K562 (cell line): Measurements from ENCODE around the gene RAP2B. TPM values are rescaled to one million over a fixed set of nuclear protein-coding genes. Genes with fewer than 3 reads are reported as not detected.

Experiments
- FIP1L1 ChIP-seq: fragments of 200-400 bp; formaldehyde crosslinking; IDR thresholded peaks from 2 replicates; pipeline ENCODE4 v1.6.1; 2018; ENCODE audit warnings: mild to moderate bottlenecking, low read depth, low read length; ENCODE audit not compliant: poor library complexity, severe bottlenecking
- KAT8 ChIP-seq: fragments of 450-650 bp; IDR thresholded peaks from 2 replicates; pipeline ENCODE4 v1.6.1; 2016; ENCODE audit warnings: low read depth, mild to moderate bottlenecking
- MAZ ChIP-seq, 2 experiments: fragments of 450-650 bp in 1 of 2; sonication (generic) in 1 of 2; formaldehyde crosslinking; IDR thresholded peaks in 1 of 2; conservative IDR thresholded peaks in 1 of 2; 2 replicates each; pipeline versions ENCODE4 v1.4.0 to v1.5.0; 2020; ENCODE audit warnings: mild to moderate bottlenecking in 1 of 2, missing genetic modification reagents in 1 of 2
- NCOA6 ChIP-seq: fragments of 450-650 bp; IDR thresholded peaks from 2 replicates; pipeline ENCODE4 v1.6.1; 2017; ENCODE audit warnings: mild to moderate bottlenecking
- NRF1 ChIP-seq, 2 experiments: fragments of 450-650 bp; IDR thresholded peaks in 1 of 2; conservative IDR thresholded peaks in 1 of 2; 2 replicates each; pipeline ENCODE4 v1.6.1; 2014; ENCODE audit warnings: mild to moderate bottlenecking in 2 of 2
- POLR2G ChIP-seq: fragments of 200-400 bp; formaldehyde crosslinking; IDR thresholded peaks from 2 replicates; pipeline ENCODE4 v1.6.1; 2017; ENCODE audit warnings: low read depth, mild to moderate bottlenecking, antibody characterized with exemption, low read length, moderate library complexity
- TAF1 ChIP-seq: IDR thresholded peaks from 2 replicates; pipeline ENCODE4 v1.6.1; 2011; ENCODE audit warnings: mild to moderate bottlenecking, low read length, moderate library complexity; ENCODE audit not compliant: insufficient read depth, control insufficient read depth, severe bottlenecking; ENCODE audit errors: extremely low read depth
- UBTF ChIP-seq, 2 experiments: IDR thresholded peaks; 2 replicates each; pipeline ENCODE4 v1.6.1; 2012; ENCODE audit warnings: improper control_type of control experiment in 2 of 2, low read depth in 2 of 2, low read length in 2 of 2, borderline replicate concordance in 1 of 2
- ZNF408 ChIP-seq: fragments of 250-450 bp; sonication (Bioruptor Pico); IDR thresholded peaks from 2 replicates; pipeline ENCODE4 v1.4.0; 2020; ENCODE audit warnings: low read depth, mild to moderate bottlenecking, moderate library complexity
- polyA plus RNA-seq, 8 experiments: library from polyadenylated mRNA; depleted of rRNA in 4 of 8; stranded (reverse) in 5 of 8; unstranded in 3 of 8; fragments of >200 nt; fragmentation: Nextera tagmentation in 2 of 8; fragmentation: Illumina TruSeq in 1 of 8; extraction: Ambion mirVana in 2 of 8; extraction: Trizol in 1 of 8; gene quantifications; 2 replicates each; pipeline versions ENCODE4 v1.2.1 to v1.2.3, GENCODE V29; 2011 to 2014; ENCODE audit warnings: inconsistent platforms in 1 of 8, missing spikeins in 1 of 8
- total RNA-seq, 7 experiments: library from RNA; depleted of rRNA in 6 of 7; stranded (reverse); fragments of >200 nt in 6 of 7; fragmentation: Illumina TruSeq in 2 of 7; extraction: Trizol in 2 of 7; gene quantifications; 2 replicates each; pipeline versions ENCODE4 v1.2.1 to v1.2.3, GENCODE V29; 2011 to 2021; ENCODE audit warnings: low replicate concordance in 1 of 7
- TF ChIP-seq, protein P1 (sequence below): fragments of 250-450 bp; sonication (Bioruptor Pico); IDR thresholded peaks from 2 replicates; pipeline ENCODE4 v1.5.0; 2021
- TF ChIP-seq, protein P2 (sequence below): sonication (generic); formaldehyde crosslinking; IDR thresholded peaks from 2 replicates; pipeline ENCODE4 v1.8.0; 2023; ENCODE audit warnings: mild to moderate bottlenecking, missing genetic modification reagents
- TF ChIP-seq, protein P3 (sequence below), 3 experiments: fragments of 200-800 bp in 1 of 3; sonication (Bioruptor generic) in 1 of 3; sonication (generic) in 1 of 3; formaldehyde crosslinking in 1 of 3; IDR thresholded peaks; 2 replicates each; pipeline versions ENCODE4 v1.6.1 to v1.8.0; 2016 to 2022; ENCODE audit warnings: mild to moderate bottlenecking in 2 of 3, missing compliant biosample characterization in 2 of 3, missing genetic modification characterization in 2 of 3, missing genetic modification reagents in 1 of 3

Gene RAP2B
- total and polyA plus RNA-seq, 9 of the 15 experiments (the other 6 are each of a cell fraction or from before 2014, with no cell fraction given): 9.4 to 31.2 (median 15.8) TPM

DNA sequence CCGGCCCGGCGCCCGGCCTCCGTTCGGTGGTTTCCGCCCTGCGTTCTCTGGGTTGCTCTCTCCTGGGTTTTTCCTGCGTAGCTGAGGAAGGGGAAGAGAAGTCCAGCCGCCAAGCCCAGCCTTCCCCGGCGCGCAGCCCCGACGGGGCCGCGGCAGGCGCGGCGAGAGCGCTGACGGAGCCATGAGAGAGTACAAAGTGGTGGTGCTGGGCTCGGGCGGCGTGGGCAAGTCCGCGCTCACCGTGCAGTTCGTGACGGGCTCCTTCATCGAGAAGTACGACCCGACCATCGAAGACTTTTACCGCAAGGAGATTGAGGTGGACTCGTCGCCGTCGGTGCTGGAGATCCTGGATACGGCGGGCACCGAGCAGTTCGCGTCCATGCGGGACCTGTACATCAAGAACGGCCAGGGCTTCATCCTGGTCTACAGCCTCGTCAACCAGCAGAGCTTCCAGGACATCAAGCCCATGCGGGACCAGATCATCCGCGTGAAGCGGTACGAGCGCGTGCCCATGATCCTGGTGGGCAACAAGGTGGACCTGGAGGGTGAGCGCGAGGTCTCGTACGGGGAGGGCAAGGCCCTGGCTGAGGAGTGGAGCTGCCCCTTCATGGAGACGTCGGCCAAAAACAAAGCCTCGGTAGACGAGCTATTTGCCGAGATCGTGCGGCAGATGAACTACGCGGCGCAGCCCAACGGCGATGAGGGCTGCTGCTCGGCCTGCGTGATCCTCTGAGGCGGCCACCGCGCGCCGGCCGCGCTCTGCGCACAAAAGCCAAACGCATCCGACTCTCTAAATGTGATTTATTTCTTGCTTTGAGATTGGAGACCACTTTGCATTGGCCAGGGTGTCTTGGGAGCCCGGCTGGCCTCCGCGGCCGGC, 727 bp downstream of the RAP2B start (continued):
- TF ChIP-seq, protein P1, sequence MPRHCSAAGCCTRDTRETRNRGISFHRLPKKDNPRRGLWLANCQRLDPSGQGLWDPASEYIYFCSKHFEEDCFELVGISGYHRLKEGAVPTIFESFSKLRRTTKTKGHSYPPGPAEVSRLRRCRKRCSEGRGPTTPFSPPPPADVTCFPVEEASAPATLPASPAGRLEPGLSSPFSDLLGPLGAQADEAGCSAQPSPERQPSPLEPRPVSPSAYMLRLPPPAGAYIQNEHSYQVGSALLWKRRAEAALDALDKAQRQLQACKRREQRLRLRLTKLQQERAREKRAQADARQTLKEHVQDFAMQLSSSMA (CRISPR knock-in tag): no peak
- no peak for TF ChIP-seq ZNF408 (CRISPR knock-in tag)
- peak; percentile 90 for TF ChIP-seq NCOA6
- peak; percentile 58; the same call in 1 of the 2 replicates for TF ChIP-seq POLR2G
- 0 out of 4 replicates have a peak, but pooled peaks of 1 of the 2 experiments have one; percentile 6 for TF ChIP-seq MAZ (CRISPR knock-in tag; conservative IDR thresholded peaks at IDR 0.05 in 1 of 2, IDR thresholded peaks at IDR 0.05 in 1 of 2)
- peak; percentile 47 for TF ChIP-seq FIP1L1
- peak; percentile 48 to 59 for TF ChIP-seq NRF1 (conservative IDR thresholded peaks at IDR 0.05 in 1 of 2, IDR thresholded peaks at IDR 0.05 in 1 of 2)
- no peak for TF ChIP-seq KAT8
- peak; percentile 9 for TF ChIP-seq TAF1
- TF ChIP-seq, protein P2, sequence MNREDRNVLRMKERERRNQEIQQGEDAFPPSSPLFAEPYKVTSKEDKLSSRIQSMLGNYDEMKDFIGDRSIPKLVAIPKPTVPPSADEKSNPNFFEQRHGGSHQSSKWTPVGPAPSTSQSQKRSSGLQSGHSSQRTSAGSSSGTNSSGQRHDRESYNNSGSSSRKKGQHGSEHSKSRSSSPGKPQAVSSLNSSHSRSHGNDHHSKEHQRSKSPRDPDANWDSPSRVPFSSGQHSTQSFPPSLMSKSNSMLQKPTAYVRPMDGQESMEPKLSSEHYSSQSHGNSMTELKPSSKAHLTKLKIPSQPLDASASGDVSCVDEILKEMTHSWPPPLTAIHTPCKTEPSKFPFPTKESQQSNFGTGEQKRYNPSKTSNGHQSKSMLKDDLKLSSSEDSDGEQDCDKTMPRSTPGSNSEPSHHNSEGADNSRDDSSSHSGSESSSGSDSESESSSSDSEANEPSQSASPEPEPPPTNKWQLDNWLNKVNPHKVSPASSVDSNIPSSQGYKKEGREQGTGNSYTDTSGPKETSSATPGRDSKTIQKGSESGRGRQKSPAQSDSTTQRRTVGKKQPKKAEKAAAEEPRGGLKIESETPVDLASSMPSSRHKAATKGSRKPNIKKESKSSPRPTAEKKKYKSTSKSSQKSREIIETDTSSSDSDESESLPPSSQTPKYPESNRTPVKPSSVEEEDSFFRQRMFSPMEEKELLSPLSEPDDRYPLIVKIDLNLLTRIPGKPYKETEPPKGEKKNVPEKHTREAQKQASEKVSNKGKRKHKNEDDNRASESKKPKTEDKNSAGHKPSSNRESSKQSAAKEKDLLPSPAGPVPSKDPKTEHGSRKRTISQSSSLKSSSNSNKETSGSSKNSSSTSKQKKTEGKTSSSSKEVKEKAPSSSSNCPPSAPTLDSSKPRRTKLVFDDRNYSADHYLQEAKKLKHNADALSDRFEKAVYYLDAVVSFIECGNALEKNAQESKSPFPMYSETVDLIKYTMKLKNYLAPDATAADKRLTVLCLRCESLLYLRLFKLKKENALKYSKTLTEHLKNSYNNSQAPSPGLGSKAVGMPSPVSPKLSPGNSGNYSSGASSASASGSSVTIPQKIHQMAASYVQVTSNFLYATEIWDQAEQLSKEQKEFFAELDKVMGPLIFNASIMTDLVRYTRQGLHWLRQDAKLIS (CRISPR knock-in tag): 0 out of 2 replicates have a peak, but pooled peaks have one; percentile 41
- TF ChIP-seq, protein P3, sequence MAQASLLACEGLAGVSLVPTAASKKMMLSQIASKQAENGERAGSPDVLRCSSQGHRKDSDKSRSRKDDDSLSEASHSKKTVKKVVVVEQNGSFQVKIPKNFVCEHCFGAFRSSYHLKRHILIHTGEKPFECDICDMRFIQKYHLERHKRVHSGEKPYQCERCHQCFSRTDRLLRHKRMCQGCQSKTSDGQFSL (CRISPR knock-in tag; IDR thresholded peaks at IDR 0.05): 0 out of 2 replicates have a peak, but pooled peaks have one; percentile 28
- TF ChIP-seq, protein P3 (tag; IDR thresholded peaks at IDR 0.05): no peak
- TF ChIP-seq UBTF (IDR thresholded peaks at IDR 0.05; ENCODE audit: borderline replicate concordance in 1 of 2, low read depth in 2 of 2, low read length in 2 of 2): peak; percentile 43 to 64; a peak in 1 of 4 replicates
